ENCODE data around the gene IL36RN. TPM values are rescaled to one million over a fixed set of nuclear protein-coding genes. Genes with fewer than 3 reads are reported as not detected.

Gene IL36RN
- polyA plus RNA-seq, 4 donors: not detected

DNA sequence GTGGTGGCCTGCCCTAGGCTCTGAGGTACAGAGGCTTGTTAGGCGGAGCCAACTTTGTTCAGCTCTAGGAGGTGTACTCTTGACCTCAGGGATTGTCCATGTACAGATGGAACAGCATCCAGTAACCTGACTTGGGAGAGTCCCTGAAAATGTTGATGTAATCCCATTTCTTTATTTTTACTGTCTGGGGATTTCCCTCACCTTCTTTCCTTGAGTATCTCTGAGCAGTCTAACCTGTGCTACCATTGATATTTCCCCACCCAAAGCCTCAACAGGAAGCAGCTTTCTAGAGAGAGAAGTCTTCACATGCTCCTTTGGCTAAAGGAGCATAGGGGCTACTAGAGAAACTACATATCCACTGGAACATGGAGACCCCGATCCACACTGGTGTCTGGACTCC is 43.3 kb upstream of the IL36RN start:
- H3K36me3 ChIP-seq (ENCODE audit: control insufficient read depth in 3 of 3, insufficient read depth in 2 of 3, low read depth in 1 of 3, low read length in 3 of 3): no peaks in the 10 kb centered on the region
- DNase-seq: no peak
- H3K4me3 ChIP-seq (ENCODE audit: low read depth in 1 of 3, low read length in 3 of 3): no peak overlapping the region
- no peak for FAIRE-seq
- no peaks in the 10 kb centered on the region for H3K4me1 ChIP-seq (ENCODE audit: control insufficient read depth in 3 of 3, insufficient read depth in 2 of 3, low read depth in 1 of 3, low read length in 2 of 3)
- peaks cover 0 to 3% of the 10 kb centered on the region in 2 donors for H3K9me3 ChIP-seq (ENCODE audit: control insufficient read depth in 2 of 2, insufficient read depth in 1 of 2, low read depth in 1 of 2, low read length in 1 of 2)
- peaks cover 0 to 6% (median 3%) of the 10 kb centered on the region in 3 donors for H3K27me3 ChIP-seq (ENCODE audit: control insufficient read depth in 3 of 3, insufficient read depth in 3 of 3, low read length in 3 of 3)
- no peak overlapping the region for H3K27ac ChIP-seq (ENCODE audit: low read depth in 1 of 3, low read length in 2 of 3)
- 84 to 91% (median 89%) methylated on average over 2 of the region's 2 CpGs for WGBS, 3 donors

DNA sequence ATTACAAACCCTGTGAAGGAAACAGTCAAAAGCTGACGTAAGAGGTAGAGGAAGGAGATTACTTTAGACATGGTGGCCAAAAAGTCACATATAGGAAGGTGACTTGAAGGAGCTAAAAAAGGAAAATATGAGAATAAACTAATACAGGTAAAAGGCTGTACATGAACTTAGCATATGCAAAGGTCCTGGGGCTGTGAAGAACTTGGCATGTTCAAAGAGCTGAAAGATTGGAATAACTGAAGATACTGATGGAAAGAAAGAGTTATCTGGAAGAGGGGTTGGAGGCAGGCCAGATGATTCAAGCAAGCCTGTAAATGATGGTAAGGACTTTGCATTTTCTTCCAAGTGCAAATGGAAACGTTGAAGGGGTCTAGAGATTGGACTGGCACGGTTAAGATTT is 40.5 kb upstream of the IL36RN start:
- no peak for DNase-seq
- H3K4me3 ChIP-seq (ENCODE audit: low read depth in 1 of 3, low read length in 3 of 3): no peak overlapping the region
- peaks cover 0 to 3% (median 3%) of the 10 kb centered on the region in 3 donors for H3K27me3 ChIP-seq (ENCODE audit: control insufficient read depth in 3 of 3, insufficient read depth in 3 of 3, low read length in 3 of 3)
- no peaks in the 10 kb centered on the region for H3K36me3 ChIP-seq (ENCODE audit: control insufficient read depth in 3 of 3, insufficient read depth in 2 of 3, low read depth in 1 of 3, low read length in 3 of 3)
- H3K4me1 ChIP-seq (ENCODE audit: control insufficient read depth in 3 of 3, insufficient read depth in 2 of 3, low read depth in 1 of 3, low read length in 2 of 3): no peaks in the 10 kb centered on the region
- no peak overlapping the region for H3K27ac ChIP-seq (ENCODE audit: low read depth in 1 of 3, low read length in 2 of 3)
- peaks cover 0 to 3% of the 10 kb centered on the region in 2 donors for H3K9me3 ChIP-seq (ENCODE audit: control insufficient read depth in 2 of 2, insufficient read depth in 1 of 2, low read depth in 1 of 2, low read length in 1 of 2)
- WGBS, 3 donors: 63 to 77% (median 72%) methylated on average over 3 of the region's 3 CpGs
- FAIRE-seq: no peak

DNA sequence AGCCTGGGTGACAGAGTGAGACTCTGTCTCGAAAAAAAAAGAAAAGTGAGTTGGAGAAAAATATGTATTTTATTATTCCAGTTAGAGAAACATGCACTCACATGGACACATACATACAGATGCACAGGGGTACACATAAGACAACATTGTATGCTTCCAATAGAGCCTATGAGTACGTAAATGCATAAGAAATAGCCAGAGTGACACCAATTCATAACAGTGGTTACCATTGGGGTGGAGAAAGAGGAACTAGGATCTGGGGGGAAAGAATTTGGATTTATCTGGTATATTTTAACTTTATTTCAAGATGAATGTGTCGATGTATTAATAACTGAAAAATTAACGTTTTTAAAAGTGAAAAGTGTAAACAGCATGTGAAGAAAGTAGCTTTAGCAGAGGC is 37.7 kb upstream of the IL36RN start:
- peaks cover 0 to 14% (median 6%) of the 10 kb centered on the region in 3 donors for H3K27me3 ChIP-seq (ENCODE audit: control insufficient read depth in 3 of 3, insufficient read depth in 3 of 3, low read length in 3 of 3)

GRCh38 chr2:113024764-113025163 is 34.2 kb upstream of the IL36RN start:
- no peaks in the 10 kb centered on the region for H3K36me3 ChIP-seq (ENCODE audit: control insufficient read depth in 3 of 3, insufficient read depth in 2 of 3, low read depth in 1 of 3, low read length in 3 of 3)
- H3K4me3 ChIP-seq (ENCODE audit: low read depth in 1 of 3, low read length in 3 of 3): no peak overlapping the region
- no peak overlapping the region for H3K27ac ChIP-seq (ENCODE audit: low read depth in 1 of 3, low read length in 2 of 3)
- peaks cover 0 to 16% (median 3%) of the 10 kb centered on the region in 3 donors for H3K27me3 ChIP-seq (ENCODE audit: control insufficient read depth in 3 of 3, insufficient read depth in 3 of 3, low read length in 3 of 3)
- WGBS, 3 donors: 88 to 95% (median 94%) methylated on average over 2 of the region's 2 CpGs
- H3K4me1 ChIP-seq (ENCODE audit: control insufficient read depth in 3 of 3, insufficient read depth in 2 of 3, low read depth in 1 of 3, low read length in 2 of 3): no peaks in the 10 kb centered on the region
- H3K9me3 ChIP-seq (ENCODE audit: control insufficient read depth in 2 of 2, insufficient read depth in 1 of 2, low read depth in 1 of 2, low read length in 1 of 2): no peaks in the 10 kb centered on the region
- FAIRE-seq: no peak
- DNase-seq: no peak

More for the DNA sequence above, 37.7 kb upstream of the IL36RN start:
- DNase-seq (no peak), FAIRE-seq (no peak)
- no peak overlapping the region for H3K27ac ChIP-seq (ENCODE audit: low read depth in 1 of 3, low read length in 2 of 3)
- 49 to 70% (median 58%) methylated on average over 4 of the region's 4 CpGs for WGBS, 3 donors
- H3K36me3 ChIP-seq (ENCODE audit: control insufficient read depth in 3 of 3, insufficient read depth in 2 of 3, low read depth in 1 of 3, low read length in 3 of 3): no peaks in the 10 kb centered on the region
- no peaks in the 10 kb centered on the region for H3K4me1 ChIP-seq (ENCODE audit: control insufficient read depth in 3 of 3, insufficient read depth in 2 of 3, low read depth in 1 of 3, low read length in 2 of 3)
- no peak overlapping the region for H3K4me3 ChIP-seq (ENCODE audit: low read depth in 1 of 3, low read length in 3 of 3)
- H3K9me3 ChIP-seq (ENCODE audit: control insufficient read depth in 2 of 2, insufficient read depth in 1 of 2, low read depth in 1 of 2, low read length in 1 of 2): peaks cover 0 to 3% of the 10 kb centered on the region in 2 donors

DNA sequence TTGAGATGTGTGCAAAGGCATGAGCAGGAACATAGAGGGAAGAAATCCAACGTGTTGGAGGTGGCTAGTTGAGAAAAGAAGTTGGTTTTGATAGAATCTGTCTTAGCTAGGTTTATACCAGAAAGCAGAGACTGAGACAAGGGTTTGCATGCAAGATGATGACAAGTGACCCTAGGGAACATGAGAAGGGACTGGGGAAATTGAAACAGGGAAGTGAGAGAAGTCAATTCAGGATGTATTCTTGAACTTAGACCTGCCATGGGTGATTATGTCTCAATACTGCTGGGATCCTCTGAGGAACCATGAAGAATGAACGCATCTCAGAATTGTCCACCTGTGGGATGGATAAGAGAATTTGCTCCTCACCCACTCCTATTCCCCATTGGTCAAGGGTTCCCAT is 33.3 kb upstream of the IL36RN start:
- Histone ChIP-seq H3K27me3 (ENCODE audit: control insufficient read depth in 3 of 3, insufficient read depth in 3 of 3, low read length in 3 of 3) (peaks cover 0 to 22% (median 3%) of the 10 kb centered on the region in 3 donors), H3K36me3 (ENCODE audit: control insufficient read depth in 3 of 3, insufficient read depth in 2 of 3, low read depth in 1 of 3, low read length in 3 of 3) (no peaks in the 10 kb centered on the region), H3K9me3 (ENCODE audit: control insufficient read depth in 2 of 2, insufficient read depth in 1 of 2, low read depth in 1 of 2, low read length in 1 of 2) (no peaks in the 10 kb centered on the region), H3K27ac (ENCODE audit: low read depth in 1 of 3, low read length in 2 of 3) (no peak overlapping the region), H3K4me3 (ENCODE audit: low read depth in 1 of 3, low read length in 3 of 3) (no peak overlapping the region), H3K4me1 (ENCODE audit: control insufficient read depth in 3 of 3, insufficient read depth in 2 of 3, low read depth in 1 of 3, low read length in 2 of 3) (no peaks in the 10 kb centered on the region)
- 38 to 59% (median 57%) methylated on average over 2 of the region's 2 CpGs for WGBS, 3 donors
- no peak for DNase-seq
- FAIRE-seq: no peak

GRCh38 chr2:113027691-113028090 is 31.3 kb upstream of the IL36RN start:
- no peak for DNase-seq
- FAIRE-seq: no peak
- H3K4me1 ChIP-seq (ENCODE audit: control insufficient read depth in 3 of 3, insufficient read depth in 2 of 3, low read depth in 1 of 3, low read length in 2 of 3): no peaks in the 10 kb centered on the region
- no peak overlapping the region for H3K4me3 ChIP-seq (ENCODE audit: low read depth in 1 of 3, low read length in 3 of 3)
- peaks cover 0 to 26% (median 3%) of the 10 kb centered on the region in 3 donors for H3K27me3 ChIP-seq (ENCODE audit: control insufficient read depth in 3 of 3, insufficient read depth in 3 of 3, low read length in 3 of 3)
- no peaks in the 10 kb centered on the region for H3K9me3 ChIP-seq (ENCODE audit: control insufficient read depth in 2 of 2, insufficient read depth in 1 of 2, low read depth in 1 of 2, low read length in 1 of 2)
- no peak overlapping the region for H3K27ac ChIP-seq (ENCODE audit: low read depth in 1 of 3, low read length in 2 of 3)
- no peaks in the 10 kb centered on the region for H3K36me3 ChIP-seq (ENCODE audit: control insufficient read depth in 3 of 3, insufficient read depth in 2 of 3, low read depth in 1 of 3, low read length in 3 of 3)
- WGBS, 3 donors: 75 to 82% (median 78%) methylated on average over 2 of the region's 2 CpGs

DNA sequence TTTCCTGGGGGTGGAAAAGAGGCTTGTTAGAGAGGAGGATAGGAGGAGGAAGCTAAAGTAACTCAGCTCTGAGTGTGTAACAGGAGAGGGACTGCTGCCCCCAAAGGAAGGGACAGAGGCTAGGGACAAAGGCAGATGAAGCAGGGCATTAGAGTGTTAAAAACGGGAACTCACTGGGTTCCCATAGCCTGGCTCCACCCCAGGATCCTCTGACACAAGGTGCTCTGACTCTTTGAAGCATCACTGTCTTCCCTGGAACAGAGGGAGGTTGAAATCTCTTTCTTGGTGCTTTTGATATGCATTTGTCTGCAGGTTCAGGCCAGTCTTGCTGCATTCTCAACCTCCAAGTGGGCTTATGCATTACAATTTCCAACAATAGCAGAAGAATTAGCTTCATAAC is 30.9 kb upstream of the IL36RN start:
- Histone ChIP-seq H3K27ac (ENCODE audit: low read depth in 1 of 3, low read length in 2 of 3) (no peak overlapping the region), H3K9me3 (ENCODE audit: control insufficient read depth in 2 of 2, insufficient read depth in 1 of 2, low read depth in 1 of 2, low read length in 1 of 2) (no peaks in the 10 kb centered on the region), H3K27me3 (ENCODE audit: control insufficient read depth in 3 of 3, insufficient read depth in 3 of 3, low read length in 3 of 3) (peaks cover 0 to 26% (median 3%) of the 10 kb centered on the region in 3 donors), H3K4me3 (ENCODE audit: low read depth in 1 of 3, low read length in 3 of 3) (no peak overlapping the region), H3K36me3 (ENCODE audit: control insufficient read depth in 3 of 3, insufficient read depth in 2 of 3, low read depth in 1 of 3, low read length in 3 of 3) (no peaks in the 10 kb centered on the region), H3K4me1 (ENCODE audit: control insufficient read depth in 3 of 3, insufficient read depth in 2 of 3, low read depth in 1 of 3, low read length in 2 of 3) (no peaks in the 10 kb centered on the region)
- DNase-seq (no peak), FAIRE-seq (no peak)
- 8 to 10% (median 9%) methylated on average over 1 of the region's 1 CpG for WGBS, 3 donors

DNA sequence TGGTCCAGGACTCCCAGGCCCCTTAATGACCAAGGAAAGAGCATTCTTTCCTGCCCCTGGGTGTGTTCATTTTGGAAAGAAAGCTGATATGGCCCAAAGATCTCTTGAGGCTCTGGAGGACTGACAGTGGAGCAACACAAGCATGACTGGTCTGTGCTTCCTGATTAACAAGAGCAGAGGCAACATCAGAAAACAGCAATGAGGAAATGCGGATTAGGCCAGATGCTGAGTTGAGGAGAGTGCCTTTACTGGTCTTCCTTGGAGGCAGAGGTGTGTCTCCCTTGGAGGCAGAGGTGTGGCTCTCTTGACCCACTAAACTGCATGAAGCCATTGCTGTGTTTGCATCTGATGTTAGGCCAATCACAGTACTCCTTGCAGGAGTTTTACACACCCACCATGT is 26.3 kb upstream of the IL36RN start:
- 84 to 93% (median 89%) methylated on average over 1 of the region's 1 CpG for WGBS, 3 donors
- FAIRE-seq (no peak), DNase-seq (no peak)
- no peaks in the 10 kb centered on the region for H3K9me3 ChIP-seq (ENCODE audit: control insufficient read depth in 2 of 2, insufficient read depth in 1 of 2, low read depth in 1 of 2, low read length in 1 of 2)
- no peaks in the 10 kb centered on the region for H3K36me3 ChIP-seq (ENCODE audit: control insufficient read depth in 3 of 3, insufficient read depth in 2 of 3, low read depth in 1 of 3, low read length in 3 of 3)
- peaks cover 0 to 13% (median 5%) of the 10 kb centered on the region in 3 donors for H3K27me3 ChIP-seq (ENCODE audit: control insufficient read depth in 3 of 3, insufficient read depth in 3 of 3, low read length in 3 of 3)
- H3K27ac ChIP-seq (ENCODE audit: low read depth in 1 of 3, low read length in 2 of 3): no peak overlapping the region
- no peak overlapping the region for H3K4me3 ChIP-seq (ENCODE audit: low read depth in 1 of 3, low read length in 3 of 3)
- no peaks in the 10 kb centered on the region for H3K4me1 ChIP-seq (ENCODE audit: control insufficient read depth in 3 of 3, insufficient read depth in 2 of 3, low read depth in 1 of 3, low read length in 2 of 3)

- WGBS, 3 donors: 57 to 76% (median 74%) methylated on average over 3 of the region's 3 CpGs
- no peak for FAIRE-seq
- H3K4me1 ChIP-seq (ENCODE audit: control insufficient read depth in 3 of 3, insufficient read depth in 2 of 3, low read depth in 1 of 3, low read length in 2 of 3): peaks cover 0 to 3% (median 0%) of the 10 kb centered on the region in 3 donors
Observed at GRCh38 chr2:113034016-113034415, 25.0 kb upstream of the IL36RN start.

More at GRCh38 chr2:113034016-113034415, 25.0 kb upstream of the IL36RN start:
- peaks cover 0 to 9% (median 5%) of the 10 kb centered on the region in 3 donors for H3K27me3 ChIP-seq (ENCODE audit: control insufficient read depth in 3 of 3, insufficient read depth in 3 of 3, low read length in 3 of 3)
- DNase-seq: no peak
- H3K27ac ChIP-seq (ENCODE audit: low read depth in 1 of 3, low read length in 2 of 3): no peak overlapping the region
- H3K36me3 ChIP-seq (ENCODE audit: control insufficient read depth in 3 of 3, insufficient read depth in 2 of 3, low read depth in 1 of 3, low read length in 3 of 3): no peaks in the 10 kb centered on the region
- H3K9me3 ChIP-seq (ENCODE audit: control insufficient read depth in 2 of 2, insufficient read depth in 1 of 2, low read depth in 1 of 2, low read length in 1 of 2): no peaks in the 10 kb centered on the region
- no peak overlapping the region for H3K4me3 ChIP-seq (ENCODE audit: low read depth in 1 of 3, low read length in 3 of 3)
